Activated B cell treated with CpG ODN at 0.5 μM for 24 hours (primary cell): ENCODE results near the gene ZIM2. TPM values are rescaled to one million over a fixed set of nuclear protein-coding genes. Genes with fewer than 3 reads are reported as not detected.

Source experiments
- ATAC-seq: fragments of 200-7000 bp; cut with Tn5 transposase; one replicate; pipeline ENCODE4 v1.10.0; 2021; ENCODE audit warnings: low read depth, mild to moderate bottlenecking, moderate library complexity
- CTCF ChIA-PET: fragments of 350-600 bp; sonication (Branson Sonifier 250); formaldehyde crosslinking; loops from one replicate; lab custom pipeline; 2021; ENCODE audit warnings: antibody characterized with exemption; lab: Charles Lee
- POLR2A ChIA-PET: fragments of 350-600 bp; sonication (Branson Sonifier 250); formaldehyde crosslinking; loops from one replicate; lab custom pipeline; 2021; ENCODE audit warnings: antibody characterized with exemption; lab: Charles Lee
- DNase-seq: peaks from one replicate; pipeline ENCODE4 v3.0.0; 2022
- H3K27ac Mint-ChIP-seq: one replicate; pipeline ENCODE4 v1.8.0; 2020; ENCODE audit warnings: mixed read lengths
- H3K27me3 Mint-ChIP-seq: one replicate; pipeline ENCODE4 v1.8.0; 2021; ENCODE audit warnings: mixed read lengths
- H3K36me3 Mint-ChIP-seq: one replicate; pipeline ENCODE4 v1.8.0; 2021; ENCODE audit warnings: low read depth, mixed read lengths
- H3K4me1 Mint-ChIP-seq: one replicate; pipeline ENCODE4 v1.8.0; 2021; ENCODE audit warnings: mixed read lengths
- H3K4me3 Mint-ChIP-seq: one replicate; pipeline ENCODE4 v1.8.0; 2020; ENCODE audit warnings: mild to moderate bottlenecking, mixed read lengths
- H3K9me3 Mint-ChIP-seq: one replicate; pipeline ENCODE4 v1.8.0; 2020; ENCODE audit warnings: mixed read lengths
- intact Hi-C: fragments of 100-400 bp; cut with micrococcal nuclease; formaldehyde crosslinking; loops from one replicate; pipeline ENCODE4 v1.15.1; 2024
- total RNA-seq: library from RNA; stranded (reverse); gene quantifications from 2 replicates; pipeline ENCODE4 v1.2.3, GENCODE V29; 2022
- TF ChIP-seq, protein P1 (sequence below): fragments of 200-600 bp; IDR thresholded peaks from one replicate; pipeline ENCODE4 v1.8.0; 2022; ENCODE audit warnings: antibody characterized with exemption, mild to moderate bottlenecking

Gene ZIM2
- total RNA-seq, 1 donor from 2014 or later = not detected

DNA sequence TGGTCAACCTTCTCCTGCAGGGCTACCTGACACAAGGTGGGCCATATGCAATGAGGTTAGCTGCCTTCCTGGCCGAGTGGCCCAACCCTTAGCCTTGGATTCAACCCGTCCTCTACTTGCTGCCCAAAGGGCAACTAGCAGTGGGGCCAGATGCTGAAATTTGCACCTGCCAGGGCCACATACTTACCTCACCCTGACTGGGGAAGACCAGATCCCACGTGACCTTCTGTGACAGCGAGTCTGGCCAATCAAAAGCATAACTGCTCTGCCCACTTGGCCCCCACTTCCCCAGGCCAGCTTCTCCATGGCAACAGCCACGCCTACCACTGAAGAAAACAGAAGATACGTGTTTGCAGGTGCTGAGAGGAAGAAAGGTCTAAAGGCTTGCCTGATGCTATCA lies 10.9 kb downstream of the ZIM2 start:
- H3K27me3 Mint-ChIP-seq = no peaks in the 10 kb centered on the region
- H3K36me3 Mint-ChIP-seq = no peaks in the 10 kb centered on the region
- DNase-seq (no peak), ATAC-seq (no peak)
- no peaks in the 10 kb centered on the region for H3K4me1 Mint-ChIP-seq
- H3K4me3 Mint-ChIP-seq = no peak overlapping the region
- ChIA-PET POLR2A (no interaction called here), CTCF (no interaction called here)
- intact Hi-C loops = no loop called here
- TF ChIP-seq, protein P1, sequence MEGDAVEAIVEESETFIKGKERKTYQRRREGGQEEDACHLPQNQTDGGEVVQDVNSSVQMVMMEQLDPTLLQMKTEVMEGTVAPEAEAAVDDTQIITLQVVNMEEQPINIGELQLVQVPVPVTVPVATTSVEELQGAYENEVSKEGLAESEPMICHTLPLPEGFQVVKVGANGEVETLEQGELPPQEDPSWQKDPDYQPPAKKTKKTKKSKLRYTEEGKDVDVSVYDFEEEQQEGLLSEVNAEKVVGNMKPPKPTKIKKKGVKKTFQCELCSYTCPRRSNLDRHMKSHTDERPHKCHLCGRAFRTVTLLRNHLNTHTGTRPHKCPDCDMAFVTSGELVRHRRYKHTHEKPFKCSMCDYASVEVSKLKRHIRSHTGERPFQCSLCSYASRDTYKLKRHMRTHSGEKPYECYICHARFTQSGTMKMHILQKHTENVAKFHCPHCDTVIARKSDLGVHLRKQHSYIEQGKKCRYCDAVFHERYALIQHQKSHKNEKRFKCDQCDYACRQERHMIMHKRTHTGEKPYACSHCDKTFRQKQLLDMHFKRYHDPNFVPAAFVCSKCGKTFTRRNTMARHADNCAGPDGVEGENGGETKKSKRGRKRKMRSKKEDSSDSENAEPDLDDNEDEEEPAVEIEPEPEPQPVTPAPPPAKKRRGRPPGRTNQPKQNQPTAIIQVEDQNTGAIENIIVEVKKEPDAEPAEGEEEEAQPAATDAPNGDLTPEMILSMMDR = no peak
- H3K27ac Mint-ChIP-seq = no peak overlapping the region
- no peaks in the 10 kb centered on the region for H3K9me3 Mint-ChIP-seq

DNA sequence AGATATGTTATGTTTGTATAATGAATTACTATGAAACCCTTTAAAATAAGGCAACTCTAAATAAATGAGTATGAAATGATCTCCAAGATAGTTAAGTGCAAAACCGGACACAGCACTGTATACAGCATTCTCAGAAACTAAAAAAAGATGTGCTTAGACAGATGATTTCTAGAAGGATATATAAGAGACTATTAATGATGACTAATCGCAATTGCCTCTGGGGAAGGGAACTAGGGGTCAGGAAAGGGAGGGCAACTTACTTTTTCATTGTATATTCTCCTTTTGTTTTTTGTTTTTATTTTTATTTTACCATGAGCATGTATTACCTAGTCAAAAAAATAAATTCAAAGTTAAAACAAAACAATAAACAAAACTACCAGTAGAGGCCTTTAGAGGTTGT lies 12.8 kb downstream of the ZIM2 start:
- Mint-ChIP-seq H3K4me3 (no peak overlapping the region), H3K27ac (no peak overlapping the region), H3K9me3 (peaks cover 2% of the 10 kb centered on the region), H3K36me3 (no peaks in the 10 kb centered on the region), H3K27me3 (no peaks in the 10 kb centered on the region), H3K4me1 (no peaks in the 10 kb centered on the region)
- ATAC-seq (no peak), DNase-seq (no peak)
- TF ChIP-seq, protein P1 = no peak
- POLR2A ChIA-PET = no interaction called here
- intact Hi-C loops = no loop called here
- CTCF ChIA-PET = no interaction called here

DNA sequence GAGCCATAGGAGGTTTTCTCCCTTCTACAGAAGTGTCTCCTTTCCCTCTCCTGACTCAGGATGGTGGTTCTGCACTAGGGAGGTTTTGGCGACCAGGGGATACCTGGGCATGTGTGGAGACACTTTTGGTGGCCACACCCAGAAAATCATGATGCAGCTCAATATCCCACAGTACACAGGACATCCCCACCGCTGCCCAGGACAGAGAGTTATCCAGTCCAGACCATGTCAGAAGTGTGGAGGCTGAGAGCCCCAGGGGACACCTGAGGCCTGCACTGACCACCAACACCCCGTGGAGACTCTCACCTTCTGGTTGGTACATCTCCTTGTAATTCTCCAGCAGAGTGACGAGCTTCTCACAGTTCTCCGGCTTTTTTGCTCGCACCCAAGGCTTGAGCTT lies 16.6 kb downstream of the ZIM2 start:
- no peak overlapping the region for H3K4me3 Mint-ChIP-seq
- no peak for DNase-seq
- CTCF ChIA-PET = no interaction called here
- no peak overlapping the region for H3K27ac Mint-ChIP-seq
- POLR2A ChIA-PET = no interaction called here
- no peaks in the 10 kb centered on the region for H3K27me3 Mint-ChIP-seq
- no peak for ATAC-seq
- no peaks in the 10 kb centered on the region for H3K4me1 Mint-ChIP-seq
- TF ChIP-seq, protein P1 = no peak
- H3K9me3 Mint-ChIP-seq = peaks cover 5% of the 10 kb centered on the region
- H3K36me3 Mint-ChIP-seq = no peaks in the 10 kb centered on the region
- intact Hi-C loops = no loop called here

DNA sequence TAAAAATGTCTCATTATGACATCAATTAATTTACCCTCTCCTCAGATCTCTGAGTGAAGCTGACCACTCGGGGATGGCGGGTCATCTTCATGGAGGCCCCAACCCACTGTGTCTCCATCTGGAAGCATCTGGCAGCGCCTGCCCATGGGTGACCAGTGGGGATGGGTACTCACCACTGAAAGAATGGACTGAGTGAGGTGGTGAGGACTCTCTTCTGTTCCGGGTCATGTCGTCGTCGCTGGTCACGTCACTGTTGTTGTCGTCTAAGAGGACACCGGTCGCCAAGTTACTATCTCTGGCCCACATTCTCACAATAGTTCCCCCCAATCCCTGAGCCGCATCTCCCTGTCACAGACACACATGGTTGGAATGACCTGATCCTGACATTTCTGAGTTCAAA lies 17.1 kb downstream of the ZIM2 start:
- Mint-ChIP-seq H3K27ac (no peak overlapping the region), H3K4me3 (no peak overlapping the region), H3K4me1 (no peaks in the 10 kb centered on the region), H3K36me3 (no peaks in the 10 kb centered on the region), H3K27me3 (no peaks in the 10 kb centered on the region), H3K9me3 (peaks cover 9% of the 10 kb centered on the region)
- POLR2A ChIA-PET = no interaction called here
- ATAC-seq = no peak
- TF ChIP-seq, protein P1 = no peak
- CTCF ChIA-PET = no interaction called here
- intact Hi-C loops = no loop called here
- no peak for DNase-seq

DNA sequence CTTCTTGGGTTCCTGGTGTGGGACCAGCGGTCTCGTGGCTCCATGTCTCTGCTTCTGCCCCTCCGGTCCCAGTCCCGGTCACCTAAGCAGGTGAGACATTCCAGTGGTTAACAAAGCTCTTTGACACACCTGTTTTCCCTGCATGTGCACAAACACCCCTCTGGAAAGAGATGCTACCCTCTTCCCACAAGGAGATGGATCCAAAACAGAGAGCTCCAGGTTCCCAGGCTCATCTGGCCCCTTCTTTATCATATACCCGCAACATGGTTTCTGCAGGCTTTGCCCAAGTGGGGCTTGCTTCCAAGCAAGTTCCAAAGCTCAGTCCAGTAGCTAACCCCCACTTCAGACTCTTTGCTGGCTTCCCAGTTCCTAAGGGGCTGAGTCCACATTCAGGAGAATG lies 17.8 kb downstream of the ZIM2 start:
- TF ChIP-seq, protein P1 = no peak
- Mint-ChIP-seq H3K27me3 (no peaks in the 10 kb centered on the region), H3K4me1 (no peaks in the 10 kb centered on the region), H3K9me3 (peaks cover 12% of the 10 kb centered on the region), H3K27ac (no peak overlapping the region), H3K36me3 (no peaks in the 10 kb centered on the region), H3K4me3 (no peak overlapping the region)
- ChIA-PET CTCF (no interaction called here), POLR2A (no interaction called here)
- ATAC-seq = no peak
- intact Hi-C loops = no loop called here
- no peak for DNase-seq
